HS-27A (cell line): ENCODE data around the gene DENND1A.
"Not testable (repeated sequence)": the region's sequence is repeated elsewhere in the genome, so short reads cannot be mapped to it uniquely, and the experiment has no call there.

ENCODE experiments used
- DNase-seq: peaks from one replicate; pipeline ENCODE4 v3.0.0-alpha.2; 2012; ENCODE audit warnings: low read depth, missing footprints

DENND1A gene

GRCh38 chr9:123336959-123337358, 593.0 kb downstream of the DENND1A start:
- no peak for DNase-seq

GRCh38 chr9:123336449-123336848, 593.5 kb downstream of the DENND1A start:
- no peak for DNase-seq

GRCh38 chr9:123335986-123336329, 594.0 kb downstream of the DENND1A start:
- DNase-seq: no peak

- no peak for DNase-seq
These were observed 594.5 kb downstream of the DENND1A start for GRCh38 chr9:123335193-123335985.

GRCh38 chr9:123334639-123335038, 595.3 kb downstream of the DENND1A start:
- DNase-seq: no peak

GRCh38 chr9:123333058-123333669, 596.8 kb downstream of the DENND1A start:
- DNase-seq: not testable (repeated sequence)

GRCh38 chr9:123331346-123332060, 598.4 kb downstream of the DENND1A start:
- DNase-seq: no peak
